Mammary epithelial cell (primary cell): ENCODE data around the gene IFT80.

Experiments used
- EZH2 ChIP-seq: IDR thresholded peaks from 2 replicates; pipeline ENCODE4 v1.6.1; 2012; ENCODE audit warnings: low read length, inconsistent platforms, borderline replicate concordance
- TF ChIP-seq, protein P1 (sequence below), 2 donors: IDR thresholded peaks in 1 of 2; conservative IDR thresholded peaks in 1 of 2; 2 replicates each; pipeline ENCODE4 v1.5.1; 2011 to 2012; ENCODE audit warnings: inconsistent platforms in 2 of 2, low read length in 2 of 2, mild to moderate bottlenecking in 2 of 2, control low read depth in 1 of 2, low read depth in 1 of 2; ENCODE audit not compliant: insufficient read depth in 1 of 2; ENCODE audit errors: extremely low read depth in 1 of 2

DNA sequence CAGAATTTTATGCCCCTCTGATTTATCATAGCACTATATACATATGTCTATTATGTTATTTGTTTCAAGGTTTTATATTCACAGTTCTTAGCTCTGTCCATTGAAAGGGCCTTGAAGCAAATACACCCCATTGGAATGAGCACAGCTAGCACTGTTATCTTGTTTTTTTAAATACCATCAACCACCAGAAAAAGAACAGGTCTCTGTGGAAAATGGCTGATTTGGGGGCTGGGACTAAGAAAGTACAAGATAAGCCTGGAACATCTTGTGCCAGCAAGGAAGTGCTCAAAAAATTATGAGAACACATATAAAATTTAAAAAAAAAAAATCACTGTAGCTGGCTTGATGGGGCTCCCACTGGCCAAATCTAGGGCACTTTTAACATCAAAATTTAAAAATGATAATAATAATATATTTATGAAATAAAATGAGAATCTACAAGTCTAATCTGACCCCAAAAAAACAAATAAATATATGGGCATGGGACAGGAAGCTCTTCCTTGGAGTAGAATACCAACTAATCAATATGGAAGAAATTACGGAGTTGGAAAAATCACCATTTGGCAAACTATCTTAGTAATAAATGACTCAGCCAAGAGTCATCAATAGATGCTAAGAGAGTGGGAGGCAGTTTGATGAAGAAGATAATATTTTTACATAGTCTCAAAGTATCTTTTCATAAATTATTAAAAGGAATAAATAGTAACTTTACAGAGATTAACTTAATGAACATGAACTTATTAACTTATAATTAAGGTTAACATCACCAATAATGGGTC, 20.5 kb downstream of the IFT80 start:
- TF ChIP-seq EZH2 = no peak
- TF ChIP-seq, protein P1, sequence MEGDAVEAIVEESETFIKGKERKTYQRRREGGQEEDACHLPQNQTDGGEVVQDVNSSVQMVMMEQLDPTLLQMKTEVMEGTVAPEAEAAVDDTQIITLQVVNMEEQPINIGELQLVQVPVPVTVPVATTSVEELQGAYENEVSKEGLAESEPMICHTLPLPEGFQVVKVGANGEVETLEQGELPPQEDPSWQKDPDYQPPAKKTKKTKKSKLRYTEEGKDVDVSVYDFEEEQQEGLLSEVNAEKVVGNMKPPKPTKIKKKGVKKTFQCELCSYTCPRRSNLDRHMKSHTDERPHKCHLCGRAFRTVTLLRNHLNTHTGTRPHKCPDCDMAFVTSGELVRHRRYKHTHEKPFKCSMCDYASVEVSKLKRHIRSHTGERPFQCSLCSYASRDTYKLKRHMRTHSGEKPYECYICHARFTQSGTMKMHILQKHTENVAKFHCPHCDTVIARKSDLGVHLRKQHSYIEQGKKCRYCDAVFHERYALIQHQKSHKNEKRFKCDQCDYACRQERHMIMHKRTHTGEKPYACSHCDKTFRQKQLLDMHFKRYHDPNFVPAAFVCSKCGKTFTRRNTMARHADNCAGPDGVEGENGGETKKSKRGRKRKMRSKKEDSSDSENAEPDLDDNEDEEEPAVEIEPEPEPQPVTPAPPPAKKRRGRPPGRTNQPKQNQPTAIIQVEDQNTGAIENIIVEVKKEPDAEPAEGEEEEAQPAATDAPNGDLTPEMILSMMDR (conservative IDR thresholded peaks at IDR 0.05 in 1 of 2, IDR thresholded peaks at IDR 0.05 in 1 of 2; ENCODE audit: extremely low read depth in 1 of 2, insufficient read depth in 1 of 2, low read depth in 1 of 2, low read length in 2 of 2) = no peak
